ENCODE results near the gene VPS26B. TPM values are rescaled to one million over a fixed set of nuclear protein-coding genes. Genes with fewer than 3 reads are reported as not detected.

VPS26B gene
- total RNA-seq, 1 donor from 2014 or later, result 19.2 TPM

DNA sequence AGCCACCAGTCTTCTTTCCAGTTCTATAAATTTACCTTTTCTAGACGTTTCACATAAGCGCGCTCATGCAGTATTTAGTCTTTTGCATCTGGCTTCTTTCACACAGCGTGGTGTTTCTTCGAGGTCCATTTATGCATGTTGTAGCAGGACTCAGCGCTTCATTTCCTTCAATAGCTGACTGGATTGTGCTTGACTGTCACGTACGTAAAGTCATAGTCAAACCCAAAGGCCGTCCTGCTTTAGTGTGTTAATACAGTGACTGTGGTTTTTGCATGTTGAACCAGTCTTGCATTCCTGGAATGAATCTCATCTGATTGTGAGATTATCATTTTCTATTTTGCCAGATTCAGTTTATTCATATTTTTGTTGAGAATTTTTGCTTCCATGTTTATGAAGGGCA is 70.2 kb downstream of the VPS26B start:
- Histone ChIP-seq H3K36me3 (ENCODE audit: control insufficient read depth, insufficient read depth, low read length) (no peaks in the 10 kb centered on the region), H3K27me3 (ENCODE audit: control insufficient read depth, insufficient read depth, low read length) (no peaks in the 10 kb centered on the region), H3K4me3 (ENCODE audit: low read depth, low read length) (no peak overlapping the region)
- FAIRE-seq (no peak), DNase-seq (ENCODE audit: low read depth) (no peak)
- TF ChIP-seq, protein P1, sequence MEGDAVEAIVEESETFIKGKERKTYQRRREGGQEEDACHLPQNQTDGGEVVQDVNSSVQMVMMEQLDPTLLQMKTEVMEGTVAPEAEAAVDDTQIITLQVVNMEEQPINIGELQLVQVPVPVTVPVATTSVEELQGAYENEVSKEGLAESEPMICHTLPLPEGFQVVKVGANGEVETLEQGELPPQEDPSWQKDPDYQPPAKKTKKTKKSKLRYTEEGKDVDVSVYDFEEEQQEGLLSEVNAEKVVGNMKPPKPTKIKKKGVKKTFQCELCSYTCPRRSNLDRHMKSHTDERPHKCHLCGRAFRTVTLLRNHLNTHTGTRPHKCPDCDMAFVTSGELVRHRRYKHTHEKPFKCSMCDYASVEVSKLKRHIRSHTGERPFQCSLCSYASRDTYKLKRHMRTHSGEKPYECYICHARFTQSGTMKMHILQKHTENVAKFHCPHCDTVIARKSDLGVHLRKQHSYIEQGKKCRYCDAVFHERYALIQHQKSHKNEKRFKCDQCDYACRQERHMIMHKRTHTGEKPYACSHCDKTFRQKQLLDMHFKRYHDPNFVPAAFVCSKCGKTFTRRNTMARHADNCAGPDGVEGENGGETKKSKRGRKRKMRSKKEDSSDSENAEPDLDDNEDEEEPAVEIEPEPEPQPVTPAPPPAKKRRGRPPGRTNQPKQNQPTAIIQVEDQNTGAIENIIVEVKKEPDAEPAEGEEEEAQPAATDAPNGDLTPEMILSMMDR (IDR thresholded peaks at IDR 0.05; ENCODE audit: insufficient read depth, low read length, severe bottlenecking), result no peak

Other genes starting within 250 kb of the VPS26B start
- gene JAM3, start 155.6 kb upstream of the VPS26B start, total RNA-seq, result 0.26 and 1.6 TPM in 2 replicates
- 4.2 and 5.1 TPM in 2 replicates for gene NCAPD3, start 704 bp upstream of the VPS26B start, total RNA-seq
- 34.3 and 60.3 TPM in 2 replicates for gene THYN1, start 28.7 kb downstream of the VPS26B start, total RNA-seq
- gene ACAD8, start 28.9 kb downstream of the VPS26B start, total RNA-seq, result 13.3 and 17.9 TPM in 2 replicates
- gene GLB1L3, start 51.7 kb downstream of the VPS26B start, total RNA-seq, result 1.7 and 2.1 TPM in 2 replicates
- 2.9 and 3.4 TPM in 2 replicates for gene GLB1L2, start 107.3 kb downstream of the VPS26B start, total RNA-seq
- under 0.01 TPM in 1 of 2 replicates, not detected in the other for gene B3GAT1, start 187.6 kb downstream of the VPS26B start, total RNA-seq